ENCODE measurements around the gene CHMP3.

DNA sequence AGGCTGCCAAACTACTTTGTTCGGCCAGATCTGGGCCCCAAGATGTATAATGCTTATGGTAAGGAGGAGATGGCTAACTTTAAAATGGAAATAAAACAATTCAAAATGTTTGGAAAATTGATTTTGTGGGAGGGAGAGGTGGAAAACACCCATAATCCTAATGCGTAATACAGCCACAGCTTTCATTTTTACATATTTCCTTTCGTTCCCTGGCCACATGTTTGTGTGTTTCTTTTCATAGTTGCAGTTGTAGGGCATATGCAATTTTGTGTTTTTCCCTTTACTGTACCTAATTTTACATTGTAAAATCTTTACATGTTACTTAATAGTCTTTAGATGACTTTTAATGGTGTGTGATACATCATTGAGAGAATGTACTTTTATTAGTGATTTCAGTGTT is 77.4 kb downstream of the CHMP3 start:
- TF ChIP-seq EP300 (IDR thresholded peaks at IDR 0.05; ENCODE audit: borderline replicate concordance), result no peak
- TF ChIP-seq YY1 (IDR thresholded peaks at IDR 0.05; ENCODE audit: low read depth), result no peak
- TF ChIP-seq TAF1 (IDR thresholded peaks at IDR 0.05; ENCODE audit: low read depth), result no peak
- TF ChIP-seq EGR1 (IDR thresholded peaks at IDR 0.05), result no peak
- TF ChIP-seq TCF12 (IDR thresholded peaks at IDR 0.05; ENCODE audit: low read depth), result no peak
- TF ChIP-seq, protein P1, sequence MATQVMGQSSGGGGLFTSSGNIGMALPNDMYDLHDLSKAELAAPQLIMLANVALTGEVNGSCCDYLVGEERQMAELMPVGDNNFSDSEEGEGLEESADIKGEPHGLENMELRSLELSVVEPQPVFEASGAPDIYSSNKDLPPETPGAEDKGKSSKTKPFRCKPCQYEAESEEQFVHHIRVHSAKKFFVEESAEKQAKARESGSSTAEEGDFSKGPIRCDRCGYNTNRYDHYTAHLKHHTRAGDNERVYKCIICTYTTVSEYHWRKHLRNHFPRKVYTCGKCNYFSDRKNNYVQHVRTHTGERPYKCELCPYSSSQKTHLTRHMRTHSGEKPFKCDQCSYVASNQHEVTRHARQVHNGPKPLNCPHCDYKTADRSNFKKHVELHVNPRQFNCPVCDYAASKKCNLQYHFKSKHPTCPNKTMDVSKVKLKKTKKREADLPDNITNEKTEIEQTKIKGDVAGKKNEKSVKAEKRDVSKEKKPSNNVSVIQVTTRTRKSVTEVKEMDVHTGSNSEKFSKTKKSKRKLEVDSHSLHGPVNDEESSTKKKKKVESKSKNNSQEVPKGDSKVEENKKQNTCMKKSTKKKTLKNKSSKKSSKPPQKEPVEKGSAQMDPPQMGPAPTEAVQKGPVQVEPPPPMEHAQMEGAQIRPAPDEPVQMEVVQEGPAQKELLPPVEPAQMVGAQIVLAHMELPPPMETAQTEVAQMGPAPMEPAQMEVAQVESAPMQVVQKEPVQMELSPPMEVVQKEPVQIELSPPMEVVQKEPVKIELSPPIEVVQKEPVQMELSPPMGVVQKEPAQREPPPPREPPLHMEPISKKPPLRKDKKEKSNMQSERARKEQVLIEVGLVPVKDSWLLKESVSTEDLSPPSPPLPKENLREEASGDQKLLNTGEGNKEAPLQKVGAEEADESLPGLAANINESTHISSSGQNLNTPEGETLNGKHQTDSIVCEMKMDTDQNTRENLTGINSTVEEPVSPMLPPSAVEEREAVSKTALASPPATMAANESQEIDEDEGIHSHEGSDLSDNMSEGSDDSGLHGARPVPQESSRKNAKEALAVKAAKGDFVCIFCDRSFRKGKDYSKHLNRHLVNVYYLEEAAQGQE (IDR thresholded peaks at IDR 0.05; ENCODE audit: low read depth), result no peak
- TF ChIP-seq RAD21 (IDR thresholded peaks at IDR 0.05; ENCODE audit: low read depth), result no peak
- TF ChIP-seq FOXM1 (IDR thresholded peaks at IDR 0.05; ENCODE audit: borderline replicate concordance, low read depth), result no peak
- TF ChIP-seq, protein P2, sequence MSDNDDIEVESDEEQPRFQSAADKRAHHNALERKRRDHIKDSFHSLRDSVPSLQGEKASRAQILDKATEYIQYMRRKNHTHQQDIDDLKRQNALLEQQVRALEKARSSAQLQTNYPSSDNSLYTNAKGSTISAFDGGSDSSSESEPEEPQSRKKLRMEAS (IDR thresholded peaks at IDR 0.05), result no peak
- TF ChIP-seq, protein P3, sequence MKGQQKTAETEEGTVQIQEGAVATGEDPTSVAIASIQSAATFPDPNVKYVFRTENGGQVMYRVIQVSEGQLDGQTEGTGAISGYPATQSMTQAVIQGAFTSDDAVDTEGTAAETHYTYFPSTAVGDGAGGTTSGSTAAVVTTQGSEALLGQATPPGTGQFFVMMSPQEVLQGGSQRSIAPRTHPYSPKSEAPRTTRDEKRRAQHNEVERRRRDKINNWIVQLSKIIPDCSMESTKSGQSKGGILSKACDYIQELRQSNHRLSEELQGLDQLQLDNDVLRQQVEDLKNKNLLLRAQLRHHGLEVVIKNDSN (IDR thresholded peaks at IDR 0.05), result no peak

Measured in Ishikawa (cell line).